GM19372 (cell line): Measurements from ENCODE around the gene LRRC32.

Experiments used
- ATAC-seq: cut with Tn5 transposase; IDR thresholded peaks from one replicate; pipeline ENCODE4 v1.9.1; 2021; ENCODE audit warnings: mild to moderate bottlenecking, low read depth, moderate library complexity; ENCODE audit not compliant: unreplicated experiment

The LRRC32 gene

DNA sequence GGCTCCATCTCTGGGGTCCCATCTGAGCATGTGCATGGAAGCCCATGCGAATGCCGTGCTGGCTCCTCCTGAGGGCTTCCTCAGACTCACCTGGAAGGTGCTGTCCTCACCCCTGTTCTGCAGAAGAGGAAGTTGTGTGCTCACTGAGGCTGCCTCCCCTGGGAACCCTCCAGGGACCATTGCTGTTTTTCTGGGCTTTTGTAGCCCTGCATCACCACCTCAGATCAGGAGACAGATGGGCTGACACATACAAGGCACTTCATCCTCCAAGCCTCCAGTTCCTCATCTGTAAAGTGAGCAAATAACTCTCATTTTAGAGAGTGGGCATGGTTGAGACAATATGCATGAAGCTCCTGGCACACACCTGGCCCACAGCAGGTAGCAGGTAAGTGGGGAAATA is 12.1 kb upstream of the LRRC32 start:
- ATAC-seq: no peak

DNA sequence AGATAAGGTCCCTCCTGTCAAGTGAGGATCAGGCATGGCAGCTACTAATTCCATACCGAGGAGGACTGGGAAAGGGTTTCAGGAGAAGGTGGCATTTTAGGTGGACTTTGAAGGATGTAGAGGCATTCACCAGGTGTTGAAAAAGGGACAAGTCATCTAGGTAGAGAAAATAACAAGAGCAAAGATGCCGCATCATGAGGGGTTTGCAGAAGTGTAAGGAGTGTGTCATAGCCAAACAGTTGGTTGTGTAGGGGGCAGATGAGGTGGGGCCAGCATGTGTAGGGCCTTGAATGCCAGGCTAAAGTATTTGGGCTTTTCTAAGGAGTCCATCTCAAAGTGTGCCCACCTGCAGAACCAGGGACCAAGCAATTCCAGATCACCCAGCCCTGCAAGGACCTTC is 11.6 kb upstream of the LRRC32 start:
- no peak for ATAC-seq

GRCh38 chr11:76680518-76681425 is 10.2 kb upstream of the LRRC32 start:
- ATAC-seq: no peak

GRCh38 chr11:76678321-76678720 is 7.8 kb upstream of the LRRC32 start:
- no peak for ATAC-seq

- no peak for ATAC-seq
Measured at GRCh38 chr11:76677458-76677765, 6.9 kb upstream of the LRRC32 start.

- no peak for ATAC-seq
Measured at GRCh38 chr11:76676636-76677457, 6.3 kb upstream of the LRRC32 start.

- ATAC-seq: no peak
Measured at GRCh38 chr11:76674517-76675400, 4.2 kb upstream of the LRRC32 start.

DNA sequence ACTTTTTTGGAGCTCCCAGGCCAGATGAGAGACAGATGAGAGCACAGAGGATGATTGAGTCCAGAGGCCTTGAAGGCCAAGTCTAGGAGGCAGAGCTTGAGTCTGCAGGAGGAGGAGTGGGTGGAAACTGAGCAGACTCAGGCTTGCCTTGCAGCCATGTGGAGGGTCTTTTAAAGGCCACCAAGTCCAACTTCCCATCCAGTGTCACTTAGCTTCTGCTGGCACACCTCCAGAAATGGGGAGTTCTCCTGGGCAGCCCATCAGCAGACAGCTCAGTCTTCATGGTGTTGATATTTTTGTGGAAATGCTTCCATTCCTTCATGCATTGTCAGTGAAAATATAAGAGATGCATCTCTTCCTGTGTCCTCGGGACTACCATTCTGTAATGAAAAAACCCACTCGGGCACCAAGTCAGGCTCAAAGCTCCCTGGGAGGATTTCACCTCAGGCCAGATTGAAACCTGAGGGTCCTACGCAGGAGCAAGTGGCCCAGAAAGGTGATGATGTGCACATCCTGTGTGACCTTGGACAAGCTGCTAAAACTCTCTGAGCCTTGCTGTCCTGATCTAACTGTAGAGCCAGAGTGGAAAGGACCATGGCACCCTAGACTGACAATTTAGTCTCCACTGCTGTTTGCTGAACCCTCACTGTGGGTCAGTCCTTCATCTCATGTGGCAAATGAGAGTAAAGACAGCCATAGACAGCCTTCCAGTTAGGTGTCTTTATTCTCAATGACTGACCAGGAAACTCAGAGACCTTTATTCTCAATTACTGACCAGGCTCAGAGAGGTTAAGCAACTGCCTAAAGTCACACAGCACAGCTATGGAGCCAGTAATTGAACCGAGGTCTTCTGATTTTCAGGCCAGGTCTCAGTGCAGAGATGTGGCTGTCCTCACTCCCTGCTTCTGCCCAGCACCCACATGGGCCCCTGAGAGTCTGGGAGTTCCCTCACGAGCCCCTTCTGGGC is 2.9 kb upstream of the LRRC32 start:
- ATAC-seq: no peak

GRCh38 chr11:76672431-76673175 is 2.1 kb upstream of the LRRC32 start:
- peak; percentile 53 for ATAC-seq

DNA sequence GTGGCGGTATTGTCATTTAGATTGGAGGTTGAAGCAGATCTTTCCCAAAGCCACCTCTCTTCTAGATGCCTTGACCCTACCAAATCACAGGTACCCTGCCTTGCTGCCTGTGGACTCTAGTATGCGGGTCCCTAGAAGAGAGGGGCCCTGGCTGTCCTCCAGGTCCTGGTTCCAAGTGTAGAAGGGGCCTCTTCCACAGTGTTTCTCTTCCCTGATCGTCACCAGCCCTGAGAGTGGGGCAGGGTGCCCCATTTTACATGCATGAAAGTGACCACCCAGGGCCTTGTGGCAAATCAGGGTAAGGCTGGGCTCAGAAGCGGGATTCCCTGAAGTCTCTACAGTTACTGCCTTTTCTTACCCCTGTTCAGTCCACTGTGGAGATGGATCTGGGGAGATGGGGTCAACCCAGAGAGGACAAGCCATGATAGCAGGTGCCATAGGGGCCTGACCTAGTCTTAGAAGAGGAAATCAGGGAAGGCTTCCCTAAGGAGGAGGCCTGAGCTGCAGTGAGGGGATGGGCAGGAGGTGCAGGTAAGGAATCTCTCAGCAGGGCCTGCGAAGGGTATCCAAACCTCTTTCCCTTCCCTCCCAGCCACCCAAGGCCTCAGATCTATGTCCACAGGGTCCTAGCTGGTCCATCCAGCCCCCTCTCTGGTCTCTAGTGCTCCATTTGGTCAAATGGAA is 1.2 kb upstream of the LRRC32 start:
- ATAC-seq: no peak

DNA sequence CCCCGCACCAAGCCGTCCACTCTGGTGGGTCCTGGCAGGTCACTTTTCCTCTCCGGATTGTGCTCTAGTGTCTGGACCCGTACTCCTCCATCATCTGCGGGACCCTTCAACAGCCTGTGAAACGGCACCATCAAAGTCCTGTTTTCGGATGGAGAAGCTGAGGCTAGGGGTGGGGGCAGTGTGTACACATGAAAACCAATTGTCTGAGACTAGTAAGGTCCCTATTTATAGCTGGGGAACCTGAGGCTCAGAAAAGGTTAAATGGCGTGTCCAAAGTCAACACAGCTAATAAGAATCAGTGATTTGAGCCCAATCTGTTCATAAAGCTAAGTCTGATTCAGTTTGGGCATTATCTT is 668 bp upstream of the LRRC32 start:
- no peak for ATAC-seq

DNA sequence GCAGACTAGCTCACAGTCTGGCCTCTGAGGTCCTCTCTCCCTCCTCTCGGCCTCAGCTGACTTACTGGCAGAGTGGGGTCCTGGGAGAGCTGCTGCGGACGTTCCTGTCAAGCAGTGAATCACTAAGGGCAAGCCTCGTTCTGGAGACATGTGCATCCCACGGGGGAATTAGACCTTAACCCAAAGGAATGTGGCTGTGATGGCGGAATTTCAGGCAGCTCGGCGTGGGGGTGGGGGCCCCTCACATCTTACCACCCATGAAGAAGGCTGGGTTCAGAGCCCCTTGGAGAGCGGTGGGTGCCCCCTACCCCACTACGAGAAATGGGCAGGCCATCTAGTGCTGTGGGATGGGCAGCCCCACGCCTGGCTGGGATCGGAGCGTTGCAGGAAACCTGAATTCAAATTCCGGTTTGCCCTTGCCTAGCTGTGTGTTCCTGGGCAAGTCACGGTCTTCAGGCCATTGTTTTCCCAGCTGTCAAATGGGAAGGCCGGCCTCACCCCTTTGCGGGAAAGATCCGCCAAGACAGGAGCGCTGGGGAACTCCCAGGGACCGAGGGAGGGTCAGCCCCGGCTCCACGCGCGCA is 554 bp downstream of the LRRC32 start:
- no peak for ATAC-seq

DNA sequence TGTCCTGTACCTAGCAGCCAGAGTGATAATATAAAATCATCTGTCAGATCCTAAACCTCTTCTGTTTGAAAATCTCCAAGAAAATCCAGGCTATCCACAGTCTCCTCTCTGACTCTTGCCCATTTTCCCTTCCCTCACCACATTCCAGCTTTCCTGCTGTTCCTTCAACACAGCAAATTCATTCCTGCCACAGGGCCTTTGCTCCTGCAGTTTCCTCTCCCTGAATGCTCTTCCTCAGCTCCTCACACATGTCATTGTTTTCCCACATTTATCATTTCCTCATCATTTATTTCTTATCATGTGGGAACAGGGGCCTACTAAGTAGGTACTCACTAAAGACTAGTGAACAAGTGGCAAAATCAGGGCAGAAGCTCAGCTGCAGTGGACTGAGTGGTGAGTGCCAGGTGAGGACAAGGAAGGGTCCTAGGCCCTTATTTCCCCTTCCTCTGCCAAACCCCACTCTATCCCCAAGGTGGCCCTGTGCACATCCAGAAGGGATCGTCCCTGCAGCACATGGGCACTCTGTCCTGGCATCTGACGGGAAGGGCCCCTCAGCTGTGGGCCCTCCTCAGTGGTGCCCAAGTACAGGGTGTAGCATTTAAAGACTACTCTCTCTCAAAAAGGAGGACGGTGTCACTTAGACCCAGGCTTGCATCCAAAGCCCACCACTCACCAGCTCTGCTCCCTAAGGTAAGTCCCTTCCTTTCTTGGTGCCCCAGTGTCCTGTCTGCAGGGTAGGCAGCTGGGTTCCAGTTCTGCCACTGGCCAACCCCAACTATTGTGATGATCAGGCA is 2.0 kb downstream of the LRRC32 start:
- no peak for ATAC-seq

DNA sequence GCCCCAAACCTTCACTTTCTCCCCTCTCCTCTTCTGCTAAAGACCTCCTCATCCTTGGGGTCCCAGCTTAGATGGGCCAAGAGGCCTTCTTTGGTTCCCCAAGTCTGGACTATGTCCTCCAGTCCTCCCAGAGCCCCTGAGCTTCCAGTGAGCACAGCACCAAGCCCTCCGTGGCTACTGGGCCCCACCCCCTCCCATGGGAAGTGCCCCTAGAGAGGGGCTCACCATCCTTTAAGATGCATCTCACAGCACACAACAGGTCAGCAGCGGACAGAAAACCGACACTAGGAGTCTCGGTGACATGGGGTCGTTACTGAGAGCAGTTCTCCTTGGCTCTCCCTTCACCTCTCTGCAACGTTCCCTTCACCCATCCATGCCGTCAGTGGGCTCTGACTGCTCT is 2.7 kb downstream of the LRRC32 start:
- no peak for ATAC-seq

DNA sequence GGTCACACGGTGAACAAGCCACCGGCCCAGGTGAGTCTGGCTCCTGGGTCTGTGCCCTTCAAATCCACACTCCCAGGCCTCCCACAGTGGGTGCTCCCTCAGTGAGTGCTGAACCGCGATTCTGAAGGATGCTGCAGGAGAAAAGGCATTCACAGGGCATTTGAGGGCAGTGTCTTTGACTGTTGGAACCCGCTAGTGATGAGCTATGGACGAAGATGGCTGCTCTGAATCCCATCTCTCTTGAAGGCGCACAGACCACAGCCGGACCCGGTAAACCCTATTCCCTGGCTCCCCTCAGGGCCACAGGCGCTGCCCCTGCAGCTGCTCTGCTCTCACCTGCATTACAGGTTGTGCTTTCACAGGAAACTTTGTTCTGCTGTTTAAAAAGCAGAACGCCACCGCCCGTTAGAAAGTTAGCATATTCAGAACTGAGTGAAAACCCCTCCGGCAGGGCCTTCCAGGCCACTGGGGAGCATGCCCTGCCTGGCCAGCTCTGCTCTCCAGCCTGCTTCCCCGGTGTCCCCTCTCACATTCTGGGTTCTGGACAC is 3.2 kb downstream of the LRRC32 start:
- ATAC-seq: no peak

DNA sequence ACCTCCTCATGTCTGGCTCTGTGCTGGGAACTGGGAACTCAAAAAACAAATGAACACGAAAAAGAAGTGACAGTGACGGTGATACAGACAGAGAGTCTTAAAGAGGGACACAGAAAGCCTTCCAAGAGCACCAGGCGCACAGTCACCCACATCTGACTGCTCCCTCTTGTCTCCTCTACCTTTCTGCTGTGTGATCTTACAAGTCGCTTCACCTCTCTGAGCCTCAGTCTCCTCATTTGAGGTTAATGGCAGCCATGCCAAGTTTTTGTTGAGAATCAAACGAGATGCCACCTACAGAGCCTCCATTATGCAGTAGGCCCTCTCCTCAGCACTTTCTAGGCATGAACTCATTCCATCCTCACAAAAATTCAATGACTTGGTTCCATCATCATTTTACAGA is 3.7 kb downstream of the LRRC32 start:
- no peak for ATAC-seq

GRCh38 chr11:76666408-76666807 is 4.1 kb downstream of the LRRC32 start:
- ATAC-seq: no peak
